SK-N-SH (cell line): Measurements from ENCODE around the gene SELENOS. TPM values are rescaled to one million over a fixed set of nuclear protein-coding genes. Genes with fewer than 3 reads are reported as not detected.
A peak's percentile ranks its signal among the peaks of the same experiment; 100 is the strongest.

ENCODE experiments used
- CTCF ChIA-PET: fragments of 300-600, 350-600 bp; formaldehyde crosslinking; extraction: SDS; loops from one replicate; lab custom pipeline; 2021; lab: Yijun Ruan, JAX
- POLR2A ChIA-PET: fragments of 350-600 bp; sonication (Branson Sonifier 250); formaldehyde crosslinking; extraction: SDS; loops from one replicate; lab custom pipeline; 2020; ENCODE audit warnings: antibody characterized with exemption, inconsistent platforms; lab: Yijun Ruan, JAX
- DNase-seq: peaks from one replicate; pipeline ENCODE4 v3.0.0; 2012
- H2AFZ ChIP-seq: fragments of 200-600 bp; sonication (generic); 2 replicates; pipeline ENCODE4 v1.8.1; 2016; ENCODE audit warnings: antibody characterized with exemption, mild to moderate bottlenecking, low read depth
- H3F3A ChIP-seq: fragments of 200-600 bp; sonication (generic); replicated peaks from 2 replicates; pipeline ENCODE3; 2016; ENCODE audit warnings: antibody characterized with exemption, mild to moderate bottlenecking; ENCODE audit not compliant: insufficient read depth
- H3K27ac ChIP-seq, 2 experiments: fragments of 200-500 bp in 1 of 2; fragments of 200-600 bp in 1 of 2; sonication (Bioruptor generic) in 1 of 2; sonication (generic), shearing (Covaris generic) in 1 of 2; 2 replicates each; pipeline versions ENCODE4 v1.5.1 to v1.6.1; 2014 to 2016; ENCODE audit warnings: low read depth in 2 of 2, inconsistent platforms in 1 of 2, low read length in 1 of 2, mild to moderate bottlenecking in 1 of 2, mixed read lengths in 1 of 2
- H3K27me3 ChIP-seq: fragments of 200-600 bp; sonication (generic), shearing (Covaris generic); 2 replicates; pipeline ENCODE4 v1.6.1; 2016; ENCODE audit warnings: mixed run types; ENCODE audit not compliant: insufficient read depth
- H3K36me3 ChIP-seq, 2 experiments: fragments of 200-500 bp in 1 of 2; fragments of 200-600 bp in 1 of 2; sonication (Bioruptor generic) in 1 of 2; sonication (generic) in 1 of 2; replicated peaks in 1 of 2; 2 replicates each; pipeline versions ENCODE3 to v1.5.1; 2014 to 2016; ENCODE audit warnings: low read length in 1 of 2, mild to moderate bottlenecking in 1 of 2; ENCODE audit not compliant: insufficient read depth in 2 of 2, control insufficient read depth in 1 of 2
- H3K4me1 ChIP-seq, 2 experiments: fragments of 200-500 bp in 1 of 2; fragments of 200-600 bp in 1 of 2; sonication (Bioruptor generic) in 1 of 2; sonication (generic), shearing (Covaris generic) in 1 of 2; 2 replicates each; pipeline versions ENCODE4 v1.5.1 to v1.6.1; 2014 to 2016; ENCODE audit warnings: low read depth in 1 of 2, low read length in 1 of 2, mixed run types in 1 of 2; ENCODE audit not compliant: insufficient read depth in 2 of 2, control insufficient read depth in 1 of 2
- H3K4me2 ChIP-seq: fragments of 200-600 bp; sonication (generic), shearing (Covaris generic); 2 replicates; pipeline ENCODE4 v1.6.1; 2017; ENCODE audit warnings: mixed run types
- H3K4me3 ChIP-seq, 2 experiments: fragments of 200-500 bp in 1 of 2; fragments of 200-600 bp in 1 of 2; sonication (Bioruptor generic) in 1 of 2; sonication (generic), shearing (Covaris generic) in 1 of 2; 2 replicates each; pipeline versions ENCODE4 v1.5.1 to v1.8.1; 2014 to 2016; ENCODE audit warnings: low read depth in 2 of 2, inconsistent platforms in 1 of 2, low read length in 1 of 2, mild to moderate bottlenecking in 1 of 2, mixed read lengths in 1 of 2, moderate library complexity in 1 of 2
- H3K79me2 ChIP-seq: fragments of 200-600 bp; sonication (generic); 2 replicates; pipeline ENCODE4 v1.8.1; 2017; ENCODE audit warnings: mild to moderate bottlenecking; ENCODE audit not compliant: insufficient read depth
- H3K9ac ChIP-seq: fragments of 200-600 bp; sonication (generic); 2 replicates; pipeline ENCODE4 v1.6.1; 2017; ENCODE audit warnings: mixed run types
- H3K9me2 ChIP-seq: fragments of 200-600 bp; sonication (generic); 2 replicates; pipeline ENCODE4 v1.6.1; 2017; ENCODE audit warnings: mixed run types
- H3K9me3 ChIP-seq: fragments of 200-600 bp; sonication (generic); 2 replicates; pipeline ENCODE4 v1.6.1; 2017; ENCODE audit warnings: mixed run types, mild to moderate bottlenecking, moderate library complexity
- H4K20me1 ChIP-seq: fragments of 200-600 bp; sonication (generic); 2 replicates; pipeline ENCODE4 v1.6.1; 2017; ENCODE audit warnings: mild to moderate bottlenecking, mixed run types; ENCODE audit not compliant: insufficient read depth
- CHD2 ChIP-seq: fragments of 150-350 bp; IDR thresholded peaks from 2 replicates; pipeline ENCODE4 v1.6.1; 2018; ENCODE audit warnings: low read length; ENCODE audit not compliant: partially characterized antibody
- ELF1 ChIP-seq: IDR thresholded peaks from 2 replicates; pipeline ENCODE4 v1.4.0; 2012
- EP300 ChIP-seq, 2 experiments: IDR thresholded peaks; 2 replicates each; pipeline versions ENCODE4 v1.4.0 to v1.6.1; 2012; ENCODE audit warnings: borderline replicate concordance in 1 of 2, low read depth in 1 of 2, low read length in 1 of 2
- FOSL2 ChIP-seq: IDR thresholded peaks from 2 replicates; pipeline ENCODE4 v1.4.0; 2012; ENCODE audit warnings: low read depth, mild to moderate bottlenecking, moderate library complexity, borderline replicate concordance
- FOXJ3 ChIP-seq: sonication (generic); formaldehyde crosslinking; IDR thresholded peaks from 2 replicates; pipeline ENCODE4 v1.5.1; 2020; ENCODE audit warnings: mild to moderate bottlenecking, missing genetic modification reagents
- FOXM1 ChIP-seq: IDR thresholded peaks from 2 replicates; pipeline ENCODE4 v1.4.0; 2012; ENCODE audit warnings: low read depth, mild to moderate bottlenecking
- JUND ChIP-seq: IDR thresholded peaks from 2 replicates; pipeline ENCODE4 v1.4.0; 2012
- MXI1 ChIP-seq: IDR thresholded peaks from 2 replicates; pipeline ENCODE4 v1.6.1; 2012; ENCODE audit warnings: mild to moderate bottlenecking, low read depth, low read length, improper control_type of control experiment
- NRF1 ChIP-seq: IDR thresholded peaks from 2 replicates; pipeline ENCODE4 v1.6.1; 2012; ENCODE audit warnings: low read depth, mild to moderate bottlenecking, low read length
- POLR2AphosphoS5 ChIP-seq: IDR thresholded peaks from 2 replicates; pipeline ENCODE4 v1.6.1; 2012; ENCODE audit warnings: low read depth, low read length
- REST ChIP-seq: IDR thresholded peaks from 2 replicates; pipeline ENCODE4 v1.6.1; 2012; ENCODE audit warnings: mild to moderate bottlenecking, low read depth, low read length, moderate library complexity
- RFX5 ChIP-seq: IDR thresholded peaks from 2 replicates; pipeline ENCODE4 v1.6.1; 2012; ENCODE audit warnings: mild to moderate bottlenecking, improper control_type of control experiment, low read length
- RXRA ChIP-seq: IDR thresholded peaks from 2 replicates; pipeline ENCODE4 v1.4.0; 2012; ENCODE audit warnings: low read depth, mild to moderate bottlenecking, borderline replicate concordance
- SIN3A ChIP-seq: IDR thresholded peaks from 2 replicates; pipeline ENCODE4 v1.6.1; 2012; ENCODE audit warnings: low read depth, mild to moderate bottlenecking, low read length, moderate library complexity, borderline replicate concordance
- SMC3 ChIP-seq: IDR thresholded peaks from 2 replicates; pipeline ENCODE4 v1.6.1; 2012; ENCODE audit warnings: low read depth, low read length, improper control_type of control experiment
- TAF1 ChIP-seq: IDR thresholded peaks from 2 replicates; pipeline ENCODE4 v1.6.1; 2012; ENCODE audit warnings: low read depth, mild to moderate bottlenecking, low read length, moderate library complexity, borderline replicate concordance
- TEAD4 ChIP-seq: IDR thresholded peaks from 2 replicates; pipeline ENCODE4 v1.4.0; 2012; ENCODE audit warnings: mild to moderate bottlenecking, borderline replicate concordance; ENCODE audit not compliant: insufficient read depth
- WGBS: methylation state at CpG from one replicate; pipeline ENCODE4 v1.1.6; 2017; ENCODE audit warnings: low lambda C conversion rate; 5-methylcytosine and 5-hydroxymethylcytosine counted together
- polyA plus RNA-seq, 3 experiments: library from polyadenylated mRNA; depleted of rRNA; stranded (reverse); fragments of >200 nt; gene quantifications; 2 replicates each; pipeline ENCODE4 v1.2.3, GENCODE V29; 2012
- TF ChIP-seq, protein P1 (sequence below): fragments of 150-350 bp; IDR thresholded peaks from 2 replicates; pipeline ENCODE4 v1.6.1; 2016; ENCODE audit warnings: mild to moderate bottlenecking, low read depth, low read length
- TF ChIP-seq, protein P2 (sequence below): IDR thresholded peaks from 2 replicates; pipeline ENCODE4 v1.4.0; 2012; ENCODE audit warnings: low read depth, borderline replicate concordance

Gene SELENOS
- polyA plus RNA-seq, 1 of the 3 experiments (the other 2 are of a cell fraction) = 101 TPM

DNA sequence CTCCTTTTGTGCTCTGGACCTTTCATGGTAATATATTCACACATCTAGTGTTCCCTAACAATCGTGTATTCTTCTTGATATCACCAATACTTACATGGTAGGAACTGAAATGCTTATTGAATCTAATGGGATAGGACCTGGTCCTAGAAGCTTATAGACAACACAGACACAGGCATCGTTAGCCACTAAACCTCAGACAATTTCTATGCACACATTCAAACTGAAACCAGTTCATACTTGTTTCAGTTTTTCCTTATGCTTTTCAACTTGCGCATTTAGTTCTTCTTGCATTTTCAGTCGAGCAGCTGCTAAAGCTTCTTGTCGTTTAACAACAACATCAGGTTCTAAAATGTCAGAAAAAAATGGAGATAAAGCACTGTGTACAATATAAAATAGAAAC, 2.3 kb downstream of the SELENOS start:
- no peak overlapping the region for H2AFZ ChIP-seq
- H3K36me3 ChIP-seq = peaks cover 59% of the 10 kb centered on the region in 2 experiments
- ChIA-PET POLR2A (no interaction called here), CTCF (no interaction called here)
- peaks cover 22% of the 10 kb centered on the region for H3F3A ChIP-seq
- no peak for DNase-seq
- no peak overlapping the region for H3K4me3 ChIP-seq
- WGBS = 93% methylated on average over 5 of the region's 5 CpGs
- no peak overlapping the region for H3K27ac ChIP-seq
- H3K4me1 ChIP-seq = peaks cover 3 to 36% of the 10 kb centered on the region in 2 experiments; a peak in 2 of 4 replicates
- H3K4me2 ChIP-seq = no peak overlapping the region
- H3K9ac ChIP-seq = no peak overlapping the region
- TF ChIP-seq FOXM1 = no peak
- no peaks in the 10 kb centered on the region for H3K9me3 ChIP-seq
- H3K27me3 ChIP-seq = no peaks in the 10 kb centered on the region
- peaks cover 13% of the 10 kb centered on the region for H4K20me1 ChIP-seq
- no peaks in the 10 kb centered on the region for H3K9me2 ChIP-seq
- H3K79me2 ChIP-seq = peaks cover 31% of the 10 kb centered on the region

- WGBS = 81% methylated on average over 5 of the region's 5 CpGs
- DNase-seq = no peak
- no peak overlapping the region for H3K4me2 ChIP-seq
Measured at GRCh38 chr15:101273534-101273933, 3.8 kb downstream of the SELENOS start.

More at GRCh38 chr15:101273534-101273933, 3.8 kb downstream of the SELENOS start:
- Histone ChIP-seq H3K27me3 (no peaks in the 10 kb centered on the region), H3K27ac (peak overlapping the region in 1 of 2 experiments; percentile 74; a peak in 2 of 4 replicates), H2AFZ (no peak overlapping the region), H3K4me1 (peaks cover 3 to 36% of the 10 kb centered on the region in 2 experiments; a peak in 2 of 4 replicates), H3F3A (peaks cover 15% of the 10 kb centered on the region), H3K36me3 (peaks cover 54 to 57% of the 10 kb centered on the region in 2 experiments), H4K20me1 (peaks cover 13% of the 10 kb centered on the region), H3K9me3 (no peaks in the 10 kb centered on the region), H3K79me2 (peaks cover 31% of the 10 kb centered on the region), H3K9me2 (no peaks in the 10 kb centered on the region), H3K4me3 (no peak overlapping the region), H3K9ac (no peak overlapping the region)
- CTCF ChIA-PET = interaction anchor here (0.9 to 2.8 kb wide), 11 partner anchors 12 to 380 kb away, joined by 3 to 13 read pairs (median 5); partner anchors contain the start of gene SNRPA1
- TF ChIP-seq, protein P1, sequence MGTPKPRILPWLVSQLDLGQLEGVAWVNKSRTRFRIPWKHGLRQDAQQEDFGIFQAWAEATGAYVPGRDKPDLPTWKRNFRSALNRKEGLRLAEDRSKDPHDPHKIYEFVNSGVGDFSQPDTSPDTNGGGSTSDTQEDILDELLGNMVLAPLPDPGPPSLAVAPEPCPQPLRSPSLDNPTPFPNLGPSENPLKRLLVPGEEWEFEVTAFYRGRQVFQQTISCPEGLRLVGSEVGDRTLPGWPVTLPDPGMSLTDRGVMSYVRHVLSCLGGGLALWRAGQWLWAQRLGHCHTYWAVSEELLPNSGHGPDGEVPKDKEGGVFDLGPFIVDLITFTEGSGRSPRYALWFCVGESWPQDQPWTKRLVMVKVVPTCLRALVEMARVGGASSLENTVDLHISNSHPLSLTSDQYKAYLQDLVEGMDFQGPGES = no peak
- TF ChIP-seq EP300 (IDR thresholded peaks at IDR 0.05; ENCODE audit: borderline replicate concordance in 1 of 2, low read depth in 1 of 2, low read length in 1 of 2) = no peak
- no peak for TF ChIP-seq RFX5
- no peak for TF ChIP-seq TAF1
- TF ChIP-seq FOSL2 = no peak
- no peak for TF ChIP-seq RXRA
- no peak for TF ChIP-seq REST
- no peak for TF ChIP-seq JUND
- no peak for TF ChIP-seq NRF1
- TF ChIP-seq SMC3 = no peak
- TF ChIP-seq FOXM1 = no peak
- no peak for TF ChIP-seq SIN3A
- no peak for TF ChIP-seq TEAD4
- TF ChIP-seq POLR2AphosphoS5 = no peak
- no peak for TF ChIP-seq CHD2
- TF ChIP-seq, protein P2, sequence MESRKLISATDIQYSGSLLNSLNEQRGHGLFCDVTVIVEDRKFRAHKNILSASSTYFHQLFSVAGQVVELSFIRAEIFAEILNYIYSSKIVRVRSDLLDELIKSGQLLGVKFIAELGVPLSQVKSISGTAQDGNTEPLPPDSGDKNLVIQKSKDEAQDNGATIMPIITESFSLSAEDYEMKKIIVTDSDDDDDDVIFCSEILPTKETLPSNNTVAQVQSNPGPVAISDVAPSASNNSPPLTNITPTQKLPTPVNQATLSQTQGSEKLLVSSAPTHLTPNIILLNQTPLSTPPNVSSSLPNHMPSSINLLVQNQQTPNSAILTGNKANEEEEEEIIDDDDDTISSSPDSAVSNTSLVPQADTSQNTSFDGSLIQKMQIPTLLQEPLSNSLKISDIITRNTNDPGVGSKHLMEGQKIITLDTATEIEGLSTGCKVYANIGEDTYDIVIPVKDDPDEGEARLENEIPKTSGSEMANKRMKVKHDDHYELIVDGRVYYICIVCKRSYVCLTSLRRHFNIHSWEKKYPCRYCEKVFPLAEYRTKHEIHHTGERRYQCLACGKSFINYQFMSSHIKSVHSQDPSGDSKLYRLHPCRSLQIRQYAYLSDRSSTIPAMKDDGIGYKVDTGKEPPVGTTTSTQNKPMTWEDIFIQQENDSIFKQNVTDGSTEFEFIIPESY = no peak
- no peak for TF ChIP-seq FOXJ3
- no peak for TF ChIP-seq MXI1
- TF ChIP-seq ELF1 = no peak
- POLR2A ChIA-PET = no interaction called here
